NCI-H446 treated with DMSO at 0.1 percent for 48 hours (cell line): ENCODE results near the gene GSTA3.
A peak's percentile ranks its signal among the peaks of the same experiment; 100 is the strongest.
"Not testable (repeated sequence)": the region's sequence is repeated elsewhere in the genome, so short reads cannot be mapped to it uniquely, and the experiment has no call there.

Experiments used
- DNase-seq: peaks from one replicate; lab custom pipeline; 2025; lab: John Stamatoyannopoulos, UW

GSTA3 gene

GRCh38 chr6:52910091-52910490, 593 bp upstream of the GSTA3 start:
- DNase-seq = no peak

- no peak for DNase-seq
Observed at GRCh38 chr6:52909131-52909530, 367 bp downstream of the GSTA3 start.

GRCh38 chr6:52908526-52908925, 972 bp downstream of the GSTA3 start:
- DNase-seq = no peak

GRCh38 chr6:52904562-52905279, 4.8 kb downstream of the GSTA3 start:
- no peak for DNase-seq

DNA sequence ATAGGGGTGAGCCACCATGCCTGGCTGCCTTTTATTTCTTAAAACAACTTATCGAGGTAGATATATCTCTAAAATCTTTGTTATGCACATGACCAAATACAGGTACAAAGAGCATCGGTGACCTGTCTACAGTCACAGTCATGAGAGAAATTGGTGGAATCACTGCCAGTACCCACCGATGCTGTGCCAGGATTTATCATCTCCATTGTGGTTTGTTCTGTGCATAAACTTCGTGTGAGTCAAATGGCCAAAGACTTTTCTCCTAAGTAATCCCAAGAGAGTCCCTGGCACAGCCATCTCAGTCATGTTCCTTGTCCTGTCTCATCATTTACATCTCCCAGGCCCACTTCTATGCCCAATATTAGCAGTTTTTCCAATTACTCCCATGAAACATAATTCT, 9.0 kb downstream of the GSTA3 start:
- no peak for DNase-seq

GRCh38 chr6:52895790-52896189, 13.7 kb downstream of the GSTA3 start:
- not testable (repeated sequence) for DNase-seq

GRCh38 chr6:52894285-52894684, 15.2 kb downstream of the GSTA3 start:
- DNase-seq = no peak

- DNase-seq = no peak
Observed at GRCh38 chr6:52893803-52894202, 15.7 kb downstream of the GSTA3 start.

GRCh38 chr6:52893221-52893620, 16.3 kb downstream of the GSTA3 start:
- DNase-seq = no peak

DNA sequence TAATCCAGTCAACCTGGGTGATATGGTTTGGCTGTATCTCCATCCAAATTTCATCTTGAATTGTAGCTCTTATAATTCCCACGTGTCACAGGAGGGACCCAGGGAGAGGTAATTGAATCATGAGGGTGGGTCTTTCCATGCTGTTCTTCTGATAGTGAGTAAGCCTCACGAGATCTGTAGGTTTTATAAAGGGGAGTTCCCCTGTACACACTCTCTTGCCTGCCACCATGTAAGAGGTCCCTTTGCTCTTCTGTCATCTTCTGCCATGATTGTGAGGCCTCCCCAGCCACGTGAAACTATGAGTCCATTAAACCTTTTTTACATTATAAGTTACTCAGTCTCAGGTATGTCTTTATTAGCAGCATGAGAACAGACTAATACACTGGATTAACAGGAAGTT, 19.5 kb downstream of the GSTA3 start:
- DNase-seq = no peak

DNA sequence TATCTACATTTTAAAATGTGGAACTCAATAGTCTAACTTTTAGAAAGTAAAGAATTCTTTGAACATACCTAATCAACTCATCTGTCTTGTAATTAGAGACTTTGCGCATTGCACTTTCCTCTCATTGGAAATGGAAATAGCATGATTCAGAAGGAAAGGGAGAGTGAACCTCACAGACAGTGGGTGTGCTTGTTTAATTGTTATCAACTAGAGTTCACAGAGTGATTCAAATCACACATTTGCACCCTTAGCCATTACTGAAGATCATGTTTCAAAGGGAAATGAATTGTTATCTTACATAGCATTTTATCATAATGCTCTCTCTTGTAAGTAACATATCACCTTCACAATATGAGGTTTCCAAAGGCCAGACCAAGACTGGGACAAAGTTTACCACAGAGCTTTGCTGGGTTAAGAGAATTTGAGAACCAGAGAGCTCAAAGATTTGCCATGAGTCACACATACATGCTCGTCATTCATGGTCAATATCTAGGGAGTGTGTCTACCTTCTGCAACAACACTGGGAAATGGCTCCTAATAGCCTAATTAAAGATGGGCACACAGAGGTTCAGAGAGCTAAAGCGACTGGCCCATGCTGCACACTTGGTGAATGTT, 21.5 kb downstream of the GSTA3 start:
- DNase-seq = no peak

DNA sequence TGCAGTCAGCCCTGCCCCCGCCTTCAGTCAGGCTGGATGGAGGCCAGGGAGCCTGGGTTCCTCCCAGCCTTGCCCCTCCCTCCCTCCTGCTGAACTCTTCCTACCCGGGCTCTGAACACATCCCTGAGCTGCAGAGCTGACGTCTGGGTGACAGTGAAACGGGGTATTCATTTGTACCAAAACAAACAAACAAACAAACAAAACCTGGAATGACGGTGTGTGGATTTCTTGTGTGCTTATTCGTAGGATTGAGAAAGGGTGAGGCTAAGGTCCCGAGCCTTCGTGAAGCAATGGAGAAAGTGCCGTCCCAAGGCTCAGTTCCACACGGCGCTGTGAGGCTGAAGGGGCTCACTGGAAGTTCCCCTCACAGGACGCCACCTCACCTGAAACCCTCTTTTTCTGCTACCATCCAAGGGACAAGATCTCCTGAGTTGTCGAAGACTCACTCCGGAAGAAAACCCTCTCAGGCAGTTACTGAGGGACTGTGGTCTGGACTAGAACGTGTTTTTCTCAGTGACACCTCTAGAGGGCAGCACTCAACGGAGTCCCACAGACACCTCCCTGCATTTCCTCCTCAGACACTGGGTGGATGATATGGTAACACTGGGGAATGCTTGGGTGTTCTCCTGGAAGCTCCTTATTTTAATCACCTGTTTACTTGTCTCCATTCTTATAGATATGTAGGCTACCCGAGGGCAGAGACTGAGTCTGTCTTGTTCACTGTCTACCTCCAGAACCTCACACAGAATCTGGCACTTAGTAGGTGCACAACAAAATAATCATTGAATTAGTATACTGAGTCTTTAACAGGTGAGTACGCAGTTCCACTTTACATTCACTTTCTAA, 27.3 kb downstream of the GSTA3 start:
- DNase-seq = peak; percentile 52

- no peak for DNase-seq
Observed at GRCh38 chr6:52881662-52881995, 27.9 kb downstream of the GSTA3 start.

DNA sequence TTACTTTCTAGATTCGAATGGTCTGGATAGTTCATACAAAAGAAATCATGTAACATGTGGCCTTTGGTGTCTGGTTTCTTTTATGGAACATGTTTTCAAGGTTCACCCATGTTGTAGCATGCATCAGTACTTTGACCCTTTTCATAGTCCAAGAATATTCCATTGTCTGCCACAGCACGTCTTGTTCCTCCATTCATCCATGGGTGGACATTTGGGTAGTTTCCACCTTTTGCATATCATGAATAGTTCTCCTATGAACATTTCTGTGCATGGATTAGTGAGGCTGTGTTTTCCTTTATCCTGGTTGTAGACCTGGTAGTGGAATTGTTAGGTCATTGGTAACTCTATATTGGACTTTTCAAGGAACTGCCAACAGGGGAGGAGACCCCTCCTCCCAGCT, 31.7 kb downstream of the GSTA3 start:
- DNase-seq = no peak

- no peak for DNase-seq
Observed at GRCh38 chr6:52877168-52877567, 32.3 kb downstream of the GSTA3 start.

- no peak for DNase-seq
Observed at GRCh38 chr6:52876056-52876787, 33.3 kb downstream of the GSTA3 start.

DNA sequence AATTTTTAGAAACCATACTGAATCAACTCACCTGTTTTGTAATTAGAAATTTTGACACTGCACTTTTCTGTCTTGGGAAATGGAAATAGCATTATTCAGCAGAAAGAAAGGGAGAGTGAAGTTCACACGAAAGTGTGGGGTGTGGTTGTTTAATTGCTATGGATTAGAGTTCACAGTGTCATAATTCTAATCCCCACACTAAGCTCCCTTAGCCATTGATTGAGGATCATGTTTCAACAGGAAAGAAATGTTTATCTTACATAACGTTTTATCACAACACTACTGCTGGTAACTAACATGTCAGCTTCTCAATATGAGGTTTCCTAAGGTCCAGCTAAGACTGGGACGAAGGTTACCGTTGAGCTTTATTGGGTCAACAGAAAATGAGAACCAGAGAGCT, 37.5 kb downstream of the GSTA3 start:
- DNase-seq = no peak

GRCh38 chr6:52871621-52872020, 37.9 kb downstream of the GSTA3 start:
- DNase-seq = no peak

DNA sequence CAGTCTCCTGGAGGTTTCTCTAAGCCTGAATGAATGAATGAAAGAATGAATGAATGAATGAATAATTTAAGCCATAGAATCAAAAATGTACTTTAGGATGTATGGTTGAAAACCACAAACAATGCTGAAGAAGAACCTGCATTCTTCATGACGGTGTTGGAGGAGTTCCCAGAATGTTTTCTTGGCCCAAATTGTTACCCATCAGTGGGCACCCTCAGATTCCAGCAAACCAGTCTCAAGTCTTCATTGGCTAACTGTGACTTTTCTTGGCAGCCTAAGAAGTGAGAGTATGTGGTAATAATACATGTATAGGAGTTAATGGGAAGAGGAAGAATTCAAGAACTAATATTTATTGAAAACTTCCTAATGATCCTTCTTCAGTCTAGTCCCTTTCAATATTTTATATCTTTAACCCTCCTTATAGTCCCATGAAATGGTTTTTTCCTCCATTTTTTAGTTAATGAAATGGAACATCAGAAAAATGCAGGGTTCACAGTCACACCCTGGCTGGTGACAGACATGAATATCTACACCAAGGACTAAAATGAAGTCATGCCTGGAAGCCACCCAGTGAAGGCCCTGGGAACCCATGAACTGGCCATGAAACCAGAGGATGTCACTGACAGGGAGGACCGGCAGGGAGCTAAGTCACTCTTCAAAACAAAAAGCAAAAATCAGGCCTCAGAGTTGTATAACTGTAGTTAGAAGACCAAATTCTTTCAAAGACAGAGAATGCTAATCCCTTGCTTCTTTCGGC, 39.0 kb downstream of the GSTA3 start:
- not testable (repeated sequence) for DNase-seq

DNA sequence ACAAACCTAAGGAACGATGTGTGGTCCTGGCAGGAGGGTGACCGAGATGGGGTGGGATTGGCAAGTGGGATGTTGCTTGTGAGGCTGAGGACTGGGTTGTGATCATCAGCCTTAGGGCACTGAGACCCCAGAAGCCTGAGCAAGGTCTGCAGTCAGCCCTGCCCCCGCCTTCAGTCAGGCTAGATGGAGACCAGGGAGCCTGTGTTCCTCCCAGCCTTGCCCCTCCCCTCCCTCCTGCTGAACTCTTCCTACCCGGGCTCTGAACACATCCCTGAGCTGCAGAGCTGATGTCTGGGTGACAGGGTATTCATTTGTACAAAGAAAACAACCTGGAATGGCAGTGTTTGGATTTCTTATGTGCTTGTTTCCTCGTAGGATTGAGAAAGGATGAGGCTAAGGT, 40.6 kb downstream of the GSTA3 start:
- not testable (repeated sequence) for DNase-seq

- no peak for DNase-seq
Observed at GRCh38 chr6:52868240-52868639, 41.3 kb downstream of the GSTA3 start.

DNA sequence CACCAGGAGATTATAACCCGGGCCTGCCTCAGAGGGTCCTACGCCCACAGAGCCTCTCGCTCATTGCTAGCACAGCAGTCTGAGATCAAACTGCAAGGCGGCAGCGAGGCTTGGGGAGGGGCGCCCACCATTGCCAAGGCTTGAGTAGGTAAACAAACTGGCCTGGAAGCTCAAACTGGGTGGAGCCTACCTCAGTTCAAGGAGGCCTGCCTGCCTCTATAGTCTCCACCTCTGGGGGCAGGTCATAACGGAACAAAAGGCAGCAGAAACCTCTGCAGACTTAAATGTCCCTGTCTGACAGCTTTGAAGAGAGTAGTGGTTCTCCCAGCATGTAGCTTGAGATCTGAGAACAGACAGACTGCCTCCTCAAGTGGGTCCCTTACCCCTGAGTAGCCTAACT, 48.3 kb downstream of the GSTA3 start:
- not testable (repeated sequence) for DNase-seq
